C4-2B (cell line): ENCODE measurements around the gene PML.

Source experiments
- ZFX ChIP-seq: fragments of 450-650 bp; IDR thresholded peaks from 2 replicates; pipeline ENCODE4 v1.6.1; 2017
- TF ChIP-seq, protein P1 (sequence below): fragments of 450-650 bp; conservative IDR thresholded peaks from 2 replicates; pipeline ENCODE4 v1.5.1; 2017; ENCODE audit warnings: mild to moderate bottlenecking

DNA sequence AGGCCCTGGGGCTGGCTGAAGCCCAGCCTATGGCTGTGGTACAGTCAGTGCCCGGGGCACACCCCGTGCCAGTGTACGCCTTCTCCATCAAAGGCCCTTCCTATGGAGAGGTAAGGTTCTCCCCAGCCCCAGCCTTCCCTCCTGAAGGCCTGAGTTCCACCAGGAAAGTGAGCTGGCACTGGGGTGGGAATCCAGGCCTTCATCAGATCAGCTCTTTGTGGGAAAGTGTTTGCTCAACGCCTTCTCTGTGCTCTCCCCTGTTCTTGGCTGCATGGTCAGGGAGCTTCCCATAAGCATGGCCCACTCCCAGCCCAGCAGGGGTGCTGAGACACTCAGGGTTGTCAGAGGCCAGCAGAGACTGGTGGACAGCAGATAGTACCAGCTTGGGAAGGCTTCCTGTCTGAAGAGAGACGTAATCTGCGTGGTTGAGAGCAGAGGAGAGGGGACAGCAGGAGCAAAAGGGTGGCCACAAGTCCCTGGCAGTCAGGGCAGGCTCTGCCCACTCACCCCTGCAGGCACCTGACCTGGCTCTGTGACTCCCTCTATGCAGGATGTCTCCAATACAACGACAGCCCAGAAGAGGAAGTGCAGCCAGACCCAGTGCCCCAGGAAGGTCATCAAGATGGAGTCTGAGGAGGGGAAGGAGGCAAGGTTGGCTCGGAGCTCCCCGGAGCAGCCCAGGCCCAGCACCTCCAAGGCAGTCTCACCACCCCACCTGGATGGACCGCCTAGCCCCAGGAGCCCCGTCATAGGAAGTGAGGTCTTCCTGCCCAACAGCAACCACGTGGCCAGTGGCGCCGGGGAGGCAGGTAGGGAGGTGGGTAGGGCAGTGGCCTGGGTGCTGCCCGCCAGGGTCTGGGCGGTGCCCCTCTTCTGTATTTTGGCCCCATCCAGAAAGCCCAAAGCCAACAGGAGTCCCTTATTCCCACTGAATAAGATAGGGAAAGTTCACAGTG lies 38.4 kb downstream of the PML start:
- TF ChIP-seq, protein P1, sequence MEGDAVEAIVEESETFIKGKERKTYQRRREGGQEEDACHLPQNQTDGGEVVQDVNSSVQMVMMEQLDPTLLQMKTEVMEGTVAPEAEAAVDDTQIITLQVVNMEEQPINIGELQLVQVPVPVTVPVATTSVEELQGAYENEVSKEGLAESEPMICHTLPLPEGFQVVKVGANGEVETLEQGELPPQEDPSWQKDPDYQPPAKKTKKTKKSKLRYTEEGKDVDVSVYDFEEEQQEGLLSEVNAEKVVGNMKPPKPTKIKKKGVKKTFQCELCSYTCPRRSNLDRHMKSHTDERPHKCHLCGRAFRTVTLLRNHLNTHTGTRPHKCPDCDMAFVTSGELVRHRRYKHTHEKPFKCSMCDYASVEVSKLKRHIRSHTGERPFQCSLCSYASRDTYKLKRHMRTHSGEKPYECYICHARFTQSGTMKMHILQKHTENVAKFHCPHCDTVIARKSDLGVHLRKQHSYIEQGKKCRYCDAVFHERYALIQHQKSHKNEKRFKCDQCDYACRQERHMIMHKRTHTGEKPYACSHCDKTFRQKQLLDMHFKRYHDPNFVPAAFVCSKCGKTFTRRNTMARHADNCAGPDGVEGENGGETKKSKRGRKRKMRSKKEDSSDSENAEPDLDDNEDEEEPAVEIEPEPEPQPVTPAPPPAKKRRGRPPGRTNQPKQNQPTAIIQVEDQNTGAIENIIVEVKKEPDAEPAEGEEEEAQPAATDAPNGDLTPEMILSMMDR = no peak
- TF ChIP-seq ZFX = no peak
